HFFc6 (cell line): Measurements from ENCODE around the gene WWP2. TPM values are rescaled to one million over a fixed set of nuclear protein-coding genes. Genes with fewer than 3 reads are reported as not detected.

Source experiments
- DNase-seq: peaks from one replicate; pipeline ENCODE4 v3.0.0-alpha.2; 2018
- H3K27ac Mint-ChIP-seq: 2 replicates; pipeline ENCODE4 v1.8.0; 2020; ENCODE audit warnings: mild to moderate bottlenecking, mixed read lengths
- H3K27me3 Mint-ChIP-seq: 2 replicates; pipeline ENCODE4 v1.8.0; 2021; ENCODE audit warnings: mild to moderate bottlenecking, moderate library complexity, mixed read lengths; ENCODE audit not compliant: insufficient read depth
- H3K36me3 Mint-ChIP-seq: 2 replicates; pipeline ENCODE4 v1.8.0; 2021; ENCODE audit warnings: low read depth, mixed read lengths
- H3K4me1 Mint-ChIP-seq: 2 replicates; pipeline ENCODE4 v1.8.0; 2020; ENCODE audit warnings: low read depth, mixed read lengths
- H3K4me3 Mint-ChIP-seq: 2 replicates; pipeline ENCODE4 v1.8.0; 2020; ENCODE audit warnings: mild to moderate bottlenecking, moderate library complexity, mixed read lengths
- H3K9me3 Mint-ChIP-seq: 2 replicates; pipeline ENCODE4 v1.8.0; 2020; ENCODE audit warnings: mild to moderate bottlenecking, mixed read lengths
- total RNA-seq, 6 experiments: library from RNA; stranded (reverse); fragmentation: NEBNext Ultra II Directional; extraction: Animal tissue kit (Norgen Biotek cat#: 25700); gene quantifications; 2 replicates in 1 of 6; 3 replicates in 5 of 6; pipeline ENCODE4 v1.2.3, GENCODE V29; 2021
- TF ChIP-seq, protein P1 (sequence below): fragments of 200-600 bp; sonication (generic); IDR thresholded peaks from 2 replicates; pipeline ENCODE4 v1.5.0; 2021; ENCODE audit warnings: antibody characterized with exemption, mild to moderate bottlenecking

The WWP2 gene
- total RNA-seq, 6 experiments from 2014 or later, result 24.6 to 33.9 (median 30.5) TPM

- H3K36me3 Mint-ChIP-seq, result peaks cover 69% of the 10 kb centered on the region
- peaks cover 58% of the 10 kb centered on the region for H3K27me3 Mint-ChIP-seq
- peak overlapping the region; percentile 41; the same call in 1 of the 2 replicates for H3K4me3 Mint-ChIP-seq
- TF ChIP-seq, protein P1, sequence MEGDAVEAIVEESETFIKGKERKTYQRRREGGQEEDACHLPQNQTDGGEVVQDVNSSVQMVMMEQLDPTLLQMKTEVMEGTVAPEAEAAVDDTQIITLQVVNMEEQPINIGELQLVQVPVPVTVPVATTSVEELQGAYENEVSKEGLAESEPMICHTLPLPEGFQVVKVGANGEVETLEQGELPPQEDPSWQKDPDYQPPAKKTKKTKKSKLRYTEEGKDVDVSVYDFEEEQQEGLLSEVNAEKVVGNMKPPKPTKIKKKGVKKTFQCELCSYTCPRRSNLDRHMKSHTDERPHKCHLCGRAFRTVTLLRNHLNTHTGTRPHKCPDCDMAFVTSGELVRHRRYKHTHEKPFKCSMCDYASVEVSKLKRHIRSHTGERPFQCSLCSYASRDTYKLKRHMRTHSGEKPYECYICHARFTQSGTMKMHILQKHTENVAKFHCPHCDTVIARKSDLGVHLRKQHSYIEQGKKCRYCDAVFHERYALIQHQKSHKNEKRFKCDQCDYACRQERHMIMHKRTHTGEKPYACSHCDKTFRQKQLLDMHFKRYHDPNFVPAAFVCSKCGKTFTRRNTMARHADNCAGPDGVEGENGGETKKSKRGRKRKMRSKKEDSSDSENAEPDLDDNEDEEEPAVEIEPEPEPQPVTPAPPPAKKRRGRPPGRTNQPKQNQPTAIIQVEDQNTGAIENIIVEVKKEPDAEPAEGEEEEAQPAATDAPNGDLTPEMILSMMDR, result no peak
- peak overlapping the region; percentile 64 for H3K27ac Mint-ChIP-seq
- H3K9me3 Mint-ChIP-seq, result peaks cover 28% of the 10 kb centered on the region
- no peak for DNase-seq
- H3K4me1 Mint-ChIP-seq, result peaks cover 52% of the 10 kb centered on the region
Measured at GRCh38 chr16:69721441-69721957, 40.6 kb upstream of the WWP2 start.

DNA sequence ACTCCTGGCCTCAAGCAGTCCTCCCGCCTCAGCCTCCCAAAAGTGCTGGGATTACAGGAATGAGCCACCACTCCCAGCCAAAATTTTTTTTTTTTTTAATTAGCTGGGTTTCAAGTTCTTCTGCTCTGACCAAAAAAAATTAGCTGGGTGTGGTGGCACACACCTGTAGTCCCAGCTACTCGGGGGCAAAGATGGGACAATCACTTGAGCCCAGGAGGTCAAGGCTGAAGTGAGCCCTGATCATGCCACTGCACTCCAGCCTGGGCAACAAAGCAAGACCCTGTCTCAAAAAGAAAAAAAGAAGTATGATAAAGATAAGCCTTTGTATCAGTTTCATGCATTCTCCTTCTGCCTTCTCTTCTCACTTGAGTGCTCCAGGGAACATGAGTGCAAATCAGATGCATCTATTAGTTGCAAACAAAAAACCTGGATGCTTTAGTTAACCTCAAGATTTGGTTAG is 37.7 kb upstream of the WWP2 start:
- Mint-ChIP-seq H3K36me3 (peaks cover 57% of the 10 kb centered on the region), H3K9me3 (peaks cover 36% of the 10 kb centered on the region), H3K4me1 (peaks cover 57% of the 10 kb centered on the region)

GRCh38 chr16:69724981-69725479 is 37.1 kb upstream of the WWP2 start:
- TF ChIP-seq, protein P1, result no peak
- Mint-ChIP-seq H3K36me3 (peaks cover 61% of the 10 kb centered on the region), H3K27me3 (peaks cover 60% of the 10 kb centered on the region), H3K27ac (peak overlapping the region; percentile 100), H3K9me3 (peaks cover 40% of the 10 kb centered on the region), H3K4me3 (peak overlapping the region; percentile 89), H3K4me1 (peaks cover 57% of the 10 kb centered on the region)
- DNase-seq, result no peak

More for the DNA sequence above, 37.7 kb upstream of the WWP2 start:
- TF ChIP-seq, protein P1, result no peak
- Mint-ChIP-seq H3K27ac (peak overlapping the region; percentile 100), H3K27me3 (peaks cover 58% of the 10 kb centered on the region), H3K4me3 (peak overlapping the region; percentile 89)
- DNase-seq, result no peak

DNA sequence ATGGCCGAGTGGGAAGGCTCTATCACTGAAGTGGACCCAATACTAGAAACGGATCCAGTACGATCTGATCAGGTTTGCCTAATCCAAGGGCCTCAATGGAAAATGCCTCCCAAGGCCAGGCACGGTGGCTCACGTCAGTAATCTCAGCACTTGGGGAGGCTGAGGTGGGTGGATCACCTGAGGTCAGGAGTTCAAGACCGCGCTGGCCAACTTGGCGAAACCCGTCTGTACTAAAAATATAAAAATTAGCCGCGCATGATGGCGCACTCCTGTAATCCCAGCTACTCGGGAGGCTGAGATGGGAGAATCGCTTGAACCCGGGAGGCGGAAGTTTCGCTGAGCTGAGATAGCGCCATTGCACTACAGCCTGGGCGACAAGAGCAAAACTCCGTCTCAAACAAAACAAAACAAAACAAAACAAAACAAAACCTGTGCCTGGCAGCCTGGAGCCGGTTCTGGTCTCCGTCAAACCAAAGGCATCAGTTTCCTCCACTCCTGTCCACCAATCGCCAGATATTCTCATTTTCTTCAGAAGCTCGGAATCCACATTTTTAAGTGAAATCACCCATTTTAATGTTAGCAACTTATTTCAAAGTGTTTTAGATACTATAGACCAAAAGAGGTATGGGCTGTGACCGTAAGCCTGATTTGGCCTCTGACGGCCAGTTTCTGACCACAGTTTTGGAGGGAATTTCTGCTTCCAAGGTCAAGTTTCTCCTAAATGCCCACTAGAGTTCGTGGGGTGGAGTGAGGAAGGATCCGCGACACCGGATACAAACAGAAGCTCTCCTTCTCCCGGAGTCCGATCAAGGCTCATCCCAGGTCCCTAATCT is 36.4 kb upstream of the WWP2 start:
- Mint-ChIP-seq H3K36me3 (peaks cover 57% of the 10 kb centered on the region), H3K9me3 (peaks cover 40% of the 10 kb centered on the region), H3K27ac (peak overlapping the region; percentile 100), H3K27me3 (peaks cover 60% of the 10 kb centered on the region), H3K4me1 (peaks cover 57% of the 10 kb centered on the region), H3K4me3 (peak overlapping the region; percentile 89)
- TF ChIP-seq, protein P1, result no peak
- no peak for DNase-seq

- H3K4me1 Mint-ChIP-seq, result peaks cover 52% of the 10 kb centered on the region
- peaks cover 52% of the 10 kb centered on the region for H3K27me3 Mint-ChIP-seq
- TF ChIP-seq, protein P1, result no peak
- peak; percentile 98 for DNase-seq
- peaks cover 35% of the 10 kb centered on the region for H3K9me3 Mint-ChIP-seq
- peaks cover 49% of the 10 kb centered on the region for H3K36me3 Mint-ChIP-seq
- H3K4me3 Mint-ChIP-seq, result peak within 1 kb of the TSS; percentile 89
- peak within 1 kb of the TSS; percentile 100 for H3K27ac Mint-ChIP-seq
Measured at GRCh38 chr16:69726313-69727060, 35.6 kb upstream of the WWP2 start, which contains the start of gene NQO1. Gene NQO1 (minus strand): TSS chr16:69726560. CDS start chr16:69726439, 121 bp downstream.
